K562 (cell line): Measurements from ENCODE around the gene SLC38A1. TPM values are rescaled to one million over a fixed set of nuclear protein-coding genes. Genes with fewer than 3 reads are reported as not detected.

Source experiments
- ATAC-seq: fragments of 200-7000 bp; cut with Tn5 transposase; 3 replicates; pipeline ENCODE4 v1.9.1; 2020; ENCODE audit warnings: moderate library complexity
- BruUV-seq: library from RNA; stranded (reverse); fragments of 400-500 nt; replicated peaks from 2 replicates; lab custom pipeline; 2021; lab: Mats Ljungman, UMichigan
- CTCF ChIA-PET: fragments of 300-600 bp; formaldehyde crosslinking; extraction: SDS; loops from one replicate; lab custom pipeline; 2021; ENCODE audit warnings: low intra/inter-chr PET ratio; lab: Yijun Ruan, JAX
- POLR2A ChIA-PET: fragments of 300-600, 350-650 bp; sonication (Branson Sonifier 250); formaldehyde crosslinking; extraction: SDS; loops from one replicate; lab custom pipeline; 2021; ENCODE audit warnings: antibody characterized with exemption, inconsistent platforms; lab: Yijun Ruan, JAX
- DNase-seq, 4 experiments: peaks; one replicate each; pipeline versions ENCODE4 v3.0.0 to v3.0.0-alpha.2; 2011 to 2018; ENCODE audit warnings: low spot score in 3 of 4, mixed read lengths in 3 of 4; ENCODE audit errors: extremely low read depth in 1 of 4
- FAIRE-seq: peaks from 2 replicates; lab custom pipeline; 2011; peaks lifted over from hg19 to GRCh38; lab: Jason Lieb, UNC
- H2AFZ ChIP-seq: 2 replicates; pipeline ENCODE4 v1.6.0; 2011; ENCODE audit warnings: low read depth, low read length, control low read depth, inconsistent platforms
- H3K27ac ChIP-seq: fragments of 200-600 bp; 3 replicates; pipeline ENCODE4 v1.8.0; 2011; ENCODE audit warnings: low read depth, mild to moderate bottlenecking, control low read depth, inconsistent platforms, low read length, moderate library complexity, mixed read lengths; ENCODE audit errors: extremely low read depth
- H3K27me3 ChIP-seq, 2 experiments: fragments of 300-600 bp in 1 of 2; 2 replicates in 1 of 2; 3 replicates in 1 of 2; pipeline versions ENCODE4 v1.6.0 to v1.8.0; 2011; ENCODE audit warnings: inconsistent platforms in 2 of 2, low read length in 2 of 2, mild to moderate bottlenecking in 1 of 2, mixed read lengths in 1 of 2, moderate library complexity in 1 of 2; ENCODE audit not compliant: control insufficient read depth in 2 of 2, insufficient read depth in 2 of 2
- H3K36me3 ChIP-seq: fragments of 300-600 bp; 3 replicates; pipeline ENCODE4 v1.8.0; 2011; ENCODE audit warnings: mild to moderate bottlenecking, low read length, inconsistent platforms; ENCODE audit not compliant: control insufficient read depth, insufficient read depth
- H3K4me1 ChIP-seq, 2 experiments: fragments of 200-600 bp in 1 of 2; replicated peaks in 1 of 2; 2 replicates in 1 of 2; 3 replicates in 1 of 2; pipeline versions ENCODE4 v1.5.1 to v1.8.0; 2011; ENCODE audit warnings: inconsistent platforms in 2 of 2, low read length in 2 of 2, mild to moderate bottlenecking in 1 of 2, mixed read lengths in 1 of 2, moderate library complexity in 1 of 2; ENCODE audit not compliant: control insufficient read depth in 2 of 2, insufficient read depth in 2 of 2
- H3K4me2 ChIP-seq: 2 replicates; pipeline ENCODE4 v1.6.1; 2011; ENCODE audit warnings: low read length, control low read depth, inconsistent platforms, mixed read lengths; ENCODE audit not compliant: insufficient read depth
- H3K4me3 ChIP-seq: fragments of 200-600 bp; sonication (generic), shearing (Covaris generic); 2 replicates; pipeline ENCODE4 v1.5.1; 2016; ENCODE audit warnings: control low read depth, inconsistent platforms
- H3K79me2 ChIP-seq: fragments of 200-600 bp; 3 replicates; pipeline ENCODE4 v1.8.0; 2011; ENCODE audit warnings: low read length, inconsistent platforms; ENCODE audit not compliant: control insufficient read depth, insufficient read depth
- H3K9ac ChIP-seq, 2 experiments: 2 replicates each; pipeline versions ENCODE4 v1.6.0 to v1.6.1; 2011; ENCODE audit warnings: low read depth in 2 of 2, low read length in 2 of 2, control low read depth in 1 of 2, inconsistent platforms in 1 of 2, mild to moderate bottlenecking in 1 of 2, mixed read lengths in 1 of 2; ENCODE audit not compliant: insufficient read depth in 1 of 2
- H3K9me1 ChIP-seq: one replicate; pipeline ENCODE4 v1.6.0; 2011; ENCODE audit warnings: inconsistent platforms, mild to moderate bottlenecking, low read length, moderate library complexity; ENCODE audit not compliant: control insufficient read depth, insufficient read depth
- H3K9me3 ChIP-seq: replicated peaks from 2 replicates; pipeline ENCODE4 v1.5.1; 2011; ENCODE audit warnings: low read depth, low read length, inconsistent platforms; ENCODE audit not compliant: control insufficient read depth, insufficient read depth
- H4K20me1 ChIP-seq: replicated peaks from 2 replicates; pipeline ENCODE4 v1.6.1; 2011; ENCODE audit warnings: low read length, inconsistent platforms, mixed read lengths; ENCODE audit not compliant: control insufficient read depth, insufficient read depth
- CBX5 ChIP-seq: IDR thresholded peaks from 2 replicates; pipeline ENCODE4 v1.6.1; 2014; ENCODE audit warnings: low read depth, borderline replicate concordance
- DIDO1 ChIP-seq: fragments of 450-650 bp; IDR thresholded peaks from 2 replicates; pipeline ENCODE4 v1.6.1; 2016; ENCODE audit warnings: low read depth, missing biosample characterization, missing genetic modification characterization
- ETV5 ChIP-seq: sonication (generic); formaldehyde crosslinking; IDR thresholded peaks from 2 replicates; pipeline ENCODE4 v1.4.0; 2020; ENCODE audit warnings: low read depth, mild to moderate bottlenecking, missing genetic modification reagents
- GTF2F1 ChIP-seq: IDR thresholded peaks from 2 replicates; pipeline ENCODE4 v1.6.1; 2011; ENCODE audit warnings: low read depth, low read length, improper control_type of control experiment
- PCBP2 ChIP-seq: fragments of 200-400 bp; formaldehyde crosslinking; IDR thresholded peaks from 2 replicates; pipeline ENCODE4 v1.6.1; 2018; ENCODE audit warnings: low read length, low read depth, mild to moderate bottlenecking, moderate library complexity; ENCODE audit not compliant: poor library complexity, severe bottlenecking
- PML ChIP-seq: IDR thresholded peaks from 2 replicates; pipeline ENCODE4 v1.6.1; 2012; ENCODE audit warnings: low read length, inconsistent platforms
- PREB ChIP-seq: sonication (generic); formaldehyde crosslinking; IDR thresholded peaks from 2 replicates; pipeline ENCODE4 v1.8.1; 2023; ENCODE audit warnings: mild to moderate bottlenecking, missing genetic modification reagents
- SP2 ChIP-seq: IDR thresholded peaks from 2 replicates; pipeline ENCODE4 v1.6.1; 2011; ENCODE audit warnings: mild to moderate bottlenecking, low read depth, low read length, moderate library complexity; ENCODE audit not compliant: poor library complexity, severe bottlenecking; ENCODE audit errors: extremely low read depth
- TEAD4 ChIP-seq, 2 experiments: sonication (generic) in 1 of 2; formaldehyde crosslinking in 1 of 2; IDR thresholded peaks; 2 replicates each; pipeline versions ENCODE4 v1.6.1 to v1.8.0; 2012 to 2022; ENCODE audit warnings: borderline replicate concordance in 1 of 2, inconsistent platforms in 1 of 2, low read length in 1 of 2, mild to moderate bottlenecking in 1 of 2, missing genetic modification reagents in 1 of 2
- ZBTB43 ChIP-seq: sonication (generic); formaldehyde crosslinking; IDR thresholded peaks from 2 replicates; pipeline ENCODE4 v1.8.0; 2023; ENCODE audit warnings: mild to moderate bottlenecking, missing genetic modification reagents
- ZFP36 ChIP-seq: fragments of 150-350 bp; IDR thresholded peaks from 2 replicates; pipeline ENCODE4 v1.6.1; 2018; ENCODE audit warnings: low read length, low read depth; ENCODE audit not compliant: partially characterized antibody
- ZNF436 ChIP-seq: fragments of 250-450, 450-650 bp; sonication (Bioruptor Pico); formaldehyde crosslinking; IDR thresholded peaks from 2 replicates; pipeline ENCODE4 v1.7.0; 2020; ENCODE audit warnings: mild to moderate bottlenecking
- ZNF507 ChIP-seq: conservative IDR thresholded peaks from 2 replicates; pipeline ENCODE4 v1.6.1; 2017; ENCODE audit warnings: missing genetic modification characterization, missing compliant biosample characterization
- WGBS: fragments of 100-300 bp; shearing (Covaris generic); methylation state at CpG from one replicate; pipeline ENCODE4 v1.1.6; 2016; ENCODE audit warnings: low coverage, mixed read lengths; ENCODE audit not compliant: insufficient coverage; ENCODE audit errors: missing lambda C conversion rate; 5-methylcytosine and 5-hydroxymethylcytosine counted together
- in situ Hi-C: fragments of 300-500 bp; cut with MboI; formaldehyde crosslinking; loops from 4 replicates; pipeline ENCODE4 v1.15.0; 2018; ENCODE audit warnings: inconsistent platforms, mixed read lengths
- intact Hi-C: fragments of 100-400 bp; cut with micrococcal nuclease; formaldehyde crosslinking; loops from 2 replicates; pipeline ENCODE4 v1.14.2; 2022
- polyA plus RNA-seq, 8 experiments: library from polyadenylated mRNA; depleted of rRNA in 4 of 8; stranded (reverse) in 5 of 8; unstranded in 3 of 8; fragments of >200 nt; fragmentation: Nextera tagmentation in 2 of 8; fragmentation: Illumina TruSeq in 1 of 8; extraction: Ambion mirVana in 2 of 8; extraction: Trizol in 1 of 8; gene quantifications; 2 replicates each; pipeline versions ENCODE4 v1.2.1 to v1.2.3, GENCODE V29; 2011 to 2014; ENCODE audit warnings: inconsistent platforms in 1 of 8, missing spikeins in 1 of 8
- total RNA-seq, 7 experiments: library from RNA; depleted of rRNA in 6 of 7; stranded (reverse); fragments of >200 nt in 6 of 7; fragmentation: Illumina TruSeq in 2 of 7; extraction: Trizol in 2 of 7; gene quantifications; 2 replicates each; pipeline versions ENCODE4 v1.2.1 to v1.2.3, GENCODE V29; 2011 to 2021; ENCODE audit warnings: low replicate concordance in 1 of 7

SLC38A1 gene
- total and polyA plus RNA-seq, 9 of the 15 experiments (the other 6 are each of a cell fraction or from before 2014, with no cell fraction given), result 51.9 to 112 (median 75.0) TPM

DNA sequence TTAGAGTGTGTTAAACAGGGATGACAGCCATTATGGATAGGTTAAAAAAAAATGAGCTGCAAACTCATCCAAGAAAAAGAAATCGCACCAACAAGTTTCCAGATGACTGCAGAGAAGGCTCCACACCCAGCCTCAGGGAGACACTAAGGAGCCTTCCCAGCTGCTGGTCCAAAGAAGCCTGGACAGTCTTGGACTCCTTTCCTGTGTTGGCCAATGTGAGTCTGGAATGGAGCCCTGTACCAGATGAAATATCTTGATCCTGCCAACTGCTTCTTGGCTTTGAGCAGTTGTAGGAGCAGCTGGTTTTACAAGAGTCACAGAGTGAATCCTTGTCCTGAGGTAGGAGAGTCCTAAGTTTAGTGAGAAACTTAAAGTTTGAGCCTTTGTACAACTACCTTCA lies 44.5 kb downstream of the SLC38A1 start:
- FAIRE-seq (no peak), ATAC-seq (no peak), DNase-seq (no peak)
- H3K9ac ChIP-seq, result no peak overlapping the region
- ChIA-PET POLR2A (interaction anchor here (1.7 kb wide), 1 partner anchor 10 kb away, joined by 4 read pairs; no protein-coding TSS in a partner anchor), CTCF (no interaction called here)
- H3K27me3 ChIP-seq, result no peaks in the 10 kb centered on the region
- intact Hi-C loops, result loop anchor here (5.0 kb wide), 1 partner anchor 33 kb away; no protein-coding TSS in a partner anchor
- H3K27ac ChIP-seq, result no peak overlapping the region
- no peak overlapping the region for H3K4me2 ChIP-seq
- H3K9me3 ChIP-seq, result no peaks in the 10 kb centered on the region
- peaks cover 76% of the 10 kb centered on the region for H3K36me3 ChIP-seq
- H2AFZ ChIP-seq, result no peak overlapping the region
- in situ Hi-C loops, result no loop called here
- no TSS peak for BruUV-seq
- no peak for TF ChIP-seq DIDO1
- TF ChIP-seq SP2, result no peak
- no peak for TF ChIP-seq ZNF507 (tag)
- no peak for TF ChIP-seq PML
- no peak for TF ChIP-seq ETV5 (CRISPR knock-in tag)
- no peak for TF ChIP-seq GTF2F1
- no peak for TF ChIP-seq ZFP36
- no peak for TF ChIP-seq PCBP2
- no peak for TF ChIP-seq TEAD4 (IDR thresholded peaks at IDR 0.05; ENCODE audit: low read length)
- TF ChIP-seq TEAD4 (CRISPR knock-in tag; IDR thresholded peaks at IDR 0.05; ENCODE audit: borderline replicate concordance), result no peak
- TF ChIP-seq ZBTB43 (CRISPR knock-in tag), result no peak
- TF ChIP-seq CBX5, result no peak
- no peak for TF ChIP-seq ZNF436 (CRISPR knock-in tag)
- no peak for TF ChIP-seq PREB
- no peaks in the 10 kb centered on the region for H3K9me1 ChIP-seq
- peaks cover 40% of the 10 kb centered on the region for H3K79me2 ChIP-seq
- no peaks in the 10 kb centered on the region for H4K20me1 ChIP-seq
- WGBS, result 71% methylated on average over 1 of the region's 1 CpG
- no peak overlapping the region for H3K4me3 ChIP-seq
- H3K4me1 ChIP-seq, result peaks cover 0 to 33% of the 10 kb centered on the region in 2 experiments; a peak in 3 of 5 replicates
